ENCODE data around the gene PPME1. TPM values are rescaled to one million over a fixed set of nuclear protein-coding genes. Genes with fewer than 3 reads are reported as not detected.

The PPME1 gene
- total and polyA plus RNA-seq, 9 of the 15 experiments (the other 6 are each of a cell fraction or from before 2014, with no cell fraction given), result 9.8 to 81.7 (median 37.6) TPM

DNA sequence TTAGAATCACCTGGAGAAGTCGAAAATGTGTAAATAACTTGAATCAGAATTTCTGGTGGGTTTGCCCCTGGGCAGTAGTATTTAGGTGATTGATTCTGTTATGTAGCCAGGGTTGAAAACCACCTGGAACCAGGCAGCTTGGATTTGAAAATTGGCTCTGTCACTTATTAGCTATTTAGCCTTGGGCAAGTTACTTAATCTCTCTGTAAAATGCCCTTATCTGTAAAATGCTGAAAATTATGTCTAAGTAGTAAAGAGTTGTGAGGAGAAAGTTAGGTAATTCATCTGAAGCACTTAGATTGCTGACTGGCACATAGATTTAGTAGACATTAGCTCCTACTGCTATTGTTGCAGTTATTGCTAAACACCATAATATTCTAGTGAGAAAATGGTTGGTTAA lies 49.3 kb downstream of the PPME1 start:
- peaks cover 9% of the 10 kb centered on the region; the same call in 2 of the 3 replicates for H3K36me3 ChIP-seq (ENCODE audit: control insufficient read depth, insufficient read depth, low read length)
- no peaks in the 10 kb centered on the region for H3K9me1 ChIP-seq (ENCODE audit: control insufficient read depth, insufficient read depth, low read length)
- FAIRE-seq (no peak), DNase-seq (ENCODE audit: extremely low read depth in 1 of 4, low spot score in 3 of 4) (no peak), ATAC-seq (no peak)
- 100% methylated on average over 1 of the region's 1 CpG for WGBS (ENCODE audit: insufficient coverage, low coverage, missing lambda C conversion rate)
- no peak overlapping the region for H3K4me3 ChIP-seq
- no peak overlapping the region for H3K9ac ChIP-seq (ENCODE audit: insufficient read depth in 1 of 2, low read depth in 2 of 2, low read length in 2 of 2)
- POLR2A ChIA-PET, result interaction anchor here (2.0 kb wide), 1 partner anchor 12 kb away, joined by 5 read pairs; no protein-coding TSS in a partner anchor
- no TSS peak for BruUV-seq (replicated peaks)
- no peaks in the 10 kb centered on the region; the same call in 2 of the 3 replicates for H3K79me2 ChIP-seq (ENCODE audit: control insufficient read depth, insufficient read depth, low read length)
- H2AFZ ChIP-seq (ENCODE audit: low read depth, low read length), result no peak overlapping the region
- in situ Hi-C loops (cut with MboI), result no loop called here
- no peaks in the 10 kb centered on the region for H3K4me1 ChIP-seq (replicated peaks in 1 of 2; ENCODE audit: control insufficient read depth in 2 of 2, insufficient read depth in 2 of 2, low read length in 2 of 2)
- intact Hi-C loops (cut with micrococcal nuclease), result no loop called here
- no peaks in the 10 kb centered on the region for H3K27me3 ChIP-seq (ENCODE audit: control insufficient read depth in 2 of 2, insufficient read depth in 2 of 2, low read length in 2 of 2)
- H4K20me1 ChIP-seq (replicated peaks; ENCODE audit: control insufficient read depth, insufficient read depth, low read length), result no peaks in the 10 kb centered on the region
- no peak overlapping the region for H3K4me2 ChIP-seq (ENCODE audit: insufficient read depth, low read length)
- CTCF ChIA-PET (ENCODE audit: low intra/inter-chr PET ratio), result no interaction called here
- H3K27ac ChIP-seq (ENCODE audit: extremely low read depth, low read depth, low read length), result no peak overlapping the region
- TF ChIP-seq ZNF75A (CRISPR knock-in tag; IDR thresholded peaks at IDR 0.05), result no peak
- no peak for TF ChIP-seq HMG20B (CRISPR knock-in tag; IDR thresholded peaks at IDR 0.05)
- no peak for TF ChIP-seq LARP7 (IDR thresholded peaks at IDR 0.05)
- TF ChIP-seq IFI16 (CRISPR knock-in tag; IDR thresholded peaks at IDR 0.05), result no peak
- H3K9me3 ChIP-seq (replicated peaks; ENCODE audit: control insufficient read depth, insufficient read depth, low read depth, low read length), result no peaks in the 10 kb centered on the region

- H3K4me3 ChIP-seq, result no peak overlapping the region
- no peak overlapping the region for H3K4me2 ChIP-seq (ENCODE audit: insufficient read depth, low read length)
- 15% methylated on average over 1 of the region's 1 CpG for WGBS (ENCODE audit: insufficient coverage, low coverage, missing lambda C conversion rate)
- peaks cover 16% of the 10 kb centered on the region for H3K36me3 ChIP-seq (ENCODE audit: control insufficient read depth, insufficient read depth, low read length)
- no peak overlapping the region for H3K27ac ChIP-seq (ENCODE audit: extremely low read depth, low read depth, low read length)
- H3K27me3 ChIP-seq (ENCODE audit: control insufficient read depth in 2 of 2, insufficient read depth in 2 of 2, low read length in 2 of 2), result no peaks in the 10 kb centered on the region
- DNase-seq (ENCODE audit: extremely low read depth in 1 of 4, low spot score in 3 of 4) (no peak), FAIRE-seq (no peak), ATAC-seq (no peak)
- intact Hi-C loops (cut with micrococcal nuclease) (no loop called here), in situ Hi-C loops (cut with MboI) (no loop called here)
- no peaks in the 10 kb centered on the region; the same call in 2 of the 3 replicates for H3K79me2 ChIP-seq (ENCODE audit: control insufficient read depth, insufficient read depth, low read length)
- BruUV-seq (replicated peaks), result no TSS peak
- no peak for TF ChIP-seq DIDO1 (tag; IDR thresholded peaks at IDR 0.05; ENCODE audit: low read depth)
- TF ChIP-seq ILK (tag; IDR thresholded peaks at IDR 0.05; ENCODE audit: borderline replicate concordance, low read depth), result no peak
- TF ChIP-seq, protein P1, sequence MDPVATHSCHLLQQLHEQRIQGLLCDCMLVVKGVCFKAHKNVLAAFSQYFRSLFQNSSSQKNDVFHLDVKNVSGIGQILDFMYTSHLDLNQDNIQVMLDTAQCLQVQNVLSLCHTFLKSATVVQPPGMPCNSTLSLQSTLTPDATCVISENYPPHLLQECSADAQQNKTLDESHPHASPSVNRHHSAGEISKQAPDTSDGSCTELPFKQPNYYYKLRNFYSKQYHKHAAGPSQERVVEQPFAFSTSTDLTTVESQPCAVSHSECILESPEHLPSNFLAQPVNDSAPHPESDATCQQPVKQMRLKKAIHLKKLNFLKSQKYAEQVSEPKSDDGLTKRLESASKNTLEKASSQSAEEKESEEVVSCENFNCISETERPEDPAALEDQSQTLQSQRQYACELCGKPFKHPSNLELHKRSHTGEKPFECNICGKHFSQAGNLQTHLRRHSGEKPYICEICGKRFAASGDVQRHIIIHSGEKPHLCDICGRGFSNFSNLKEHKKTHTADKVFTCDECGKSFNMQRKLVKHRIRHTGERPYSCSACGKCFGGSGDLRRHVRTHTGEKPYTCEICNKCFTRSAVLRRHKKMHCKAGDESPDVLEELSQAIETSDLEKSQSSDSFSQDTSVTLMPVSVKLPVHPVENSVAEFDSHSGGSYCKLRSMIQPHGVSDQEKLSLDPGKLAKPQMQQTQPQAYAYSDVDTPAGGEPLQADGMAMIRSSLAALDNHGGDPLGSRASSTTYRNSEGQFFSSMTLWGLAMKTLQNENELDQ (CRISPR knock-in tag; IDR thresholded peaks at IDR 0.05; ENCODE audit: borderline replicate concordance), result no peak
- no peak for TF ChIP-seq POLR3A (IDR thresholded peaks at IDR 0.05; ENCODE audit: borderline replicate concordance, extremely low read depth, insufficient read depth, insufficient read length)
- no peak for TF ChIP-seq CHAMP1 (IDR thresholded peaks at IDR 0.05)
- TF ChIP-seq ATF7 (IDR thresholded peaks at IDR 0.05), result no peak
- TF ChIP-seq HDAC6 (IDR thresholded peaks at IDR 0.05; ENCODE audit: low read depth, low read length), result no peak
- TF ChIP-seq ZNF717 (CRISPR knock-in tag; IDR thresholded peaks at IDR 0.05), result no peak
- no peaks in the 10 kb centered on the region for H3K9me1 ChIP-seq (ENCODE audit: control insufficient read depth, insufficient read depth, low read length)
- ChIA-PET POLR2A (interaction anchor here (1.0 to 1.4 kb wide), 4 partner anchors 8 to 258 kb away, joined by 3 to 4 read pairs (median 3); no protein-coding TSS in a partner anchor), CTCF (ENCODE audit: low intra/inter-chr PET ratio) (no interaction called here)
- no peaks in the 10 kb centered on the region for H3K9me3 ChIP-seq (replicated peaks; ENCODE audit: control insufficient read depth, insufficient read depth, low read depth, low read length)
- no peak overlapping the region for H3K9ac ChIP-seq (ENCODE audit: insufficient read depth in 1 of 2, low read depth in 2 of 2, low read length in 2 of 2)
- H2AFZ ChIP-seq (ENCODE audit: low read depth, low read length), result no peak overlapping the region
- H3K4me1 ChIP-seq (replicated peaks in 1 of 2; ENCODE audit: control insufficient read depth in 2 of 2, insufficient read depth in 2 of 2, low read length in 2 of 2), result no peaks in the 10 kb centered on the region
- no peaks in the 10 kb centered on the region for H4K20me1 ChIP-seq (replicated peaks; ENCODE audit: control insufficient read depth, insufficient read depth, low read length)
These were observed 50.7 kb downstream of the PPME1 start for GRCh38 chr11:74221816-74222215.
